AG04449 (cell line): ENCODE measurements around the gene PRKCE.

Experiments used
- CTCF ChIA-PET: fragments of 350-600 bp; formaldehyde crosslinking; extraction: SDS; loops from one replicate; lab custom pipeline; 2021; ENCODE audit warnings: antibody characterized with exemption; lab: Yijun Ruan, JAX
- POLR2A ChIA-PET: fragments of 400-600, 350-600 bp; formaldehyde crosslinking; extraction: SDS; loops from one replicate; lab custom pipeline; 2020; ENCODE audit warnings: antibody characterized with exemption, inconsistent platforms; lab: Yijun Ruan, JAX
- DNase-seq: peaks from one replicate; pipeline ENCODE4 v3.0.0-alpha.2; 2010; ENCODE audit warnings: low read depth, low spot score
- H3K4me3 ChIP-seq: 2 replicates; pipeline ENCODE4 v1.5.1; 2011; ENCODE audit warnings: low read depth, mild to moderate bottlenecking, control low read depth, low read length
- CTCF ChIP-seq: IDR thresholded peaks from one replicate; pipeline ENCODE4 v1.5.1; 2011; ENCODE audit warnings: mild to moderate bottlenecking, moderate library complexity, low read length, control low read depth, inconsistent platforms; ENCODE audit not compliant: insufficient read depth; ENCODE audit errors: missing control alignments

PRKCE gene

GRCh38 chr2:45869165-45869501 is 217.7 kb downstream of the PRKCE start:
- H3K4me3 ChIP-seq: no peak overlapping the region
- ChIA-PET CTCF (interaction anchor here (0.9 to 1.3 kb wide), 3 partner anchors 17 to 219 kb away, joined by 3 to 4 read pairs (median 3); no protein-coding TSS in a partner anchor), POLR2A (no interaction called here)
- TF ChIP-seq CTCF: no peak
- DNase-seq: no peak

- CTCF ChIA-PET: interaction anchor here (1.0 to 1.1 kb wide), 2 partner anchors 8 to 11 kb away, joined by 3 read pairs; no protein-coding TSS in a partner anchor
- no peak for DNase-seq
- H3K4me3 ChIP-seq: no peak overlapping the region
- TF ChIP-seq CTCF: no peak
- POLR2A ChIA-PET: no interaction called here
Measured at GRCh38 chr2:45871025-45871424, 219.6 kb downstream of the PRKCE start.

- DNase-seq: no peak
- H3K4me3 ChIP-seq: no peak overlapping the region
- POLR2A ChIA-PET: no interaction called here
- CTCF ChIA-PET: interaction anchor here (1.0 to 1.1 kb wide), 2 partner anchors 9 to 10 kb away, joined by 3 read pairs; no protein-coding TSS in a partner anchor
- TF ChIP-seq CTCF: no peak
Measured at GRCh38 chr2:45871541-45871940, 220.1 kb downstream of the PRKCE start.

- ChIA-PET CTCF (interaction anchor here (1.1 kb wide), 1 partner anchor 10 kb away, joined by 3 read pairs; no protein-coding TSS in a partner anchor), POLR2A (no interaction called here)
- TF ChIP-seq CTCF: no peak
- no peak overlapping the region for H3K4me3 ChIP-seq
- DNase-seq: no peak
Measured at GRCh38 chr2:45872211-45872610, 220.7 kb downstream of the PRKCE start.

GRCh38 chr2:45874344-45874743 is 222.9 kb downstream of the PRKCE start:
- POLR2A ChIA-PET: no interaction called here
- CTCF ChIA-PET: interaction anchor here (1.1 kb wide), 1 partner anchor 7 kb away, joined by 3 read pairs; no protein-coding TSS in a partner anchor
- no peak overlapping the region for H3K4me3 ChIP-seq
- no peak for TF ChIP-seq CTCF
- no peak for DNase-seq

- DNase-seq: no peak
- ChIA-PET CTCF (interaction anchor here (0.9 kb wide), 1 partner anchor 21 kb away, joined by 3 read pairs; no protein-coding TSS in a partner anchor), POLR2A (no interaction called here)
- H3K4me3 ChIP-seq: no peak overlapping the region
- no peak for TF ChIP-seq CTCF
Measured at GRCh38 chr2:45876611-45877010, 225.1 kb downstream of the PRKCE start.
